ENCODE measurements around the gene KDM4C.

Gene KDM4C

GRCh38 chr9:7148243-7148765 lies 390.5 kb downstream of the KDM4C start:
- no peak overlapping the region for H2AFZ ChIP-seq (ENCODE audit: low read length)
- H3K4me2 ChIP-seq (ENCODE audit: low read length), result no peak overlapping the region
- no peaks in the 10 kb centered on the region for H4K20me1 ChIP-seq (ENCODE audit: insufficient read depth, low read length)
- H3K9me2 ChIP-seq (ENCODE audit: low read depth, low read length), result no peaks in the 10 kb centered on the region
- H3K27me3 ChIP-seq (ENCODE audit: insufficient read depth, low read length), result no peaks in the 10 kb centered on the region
- H3K4me1 ChIP-seq (ENCODE audit: insufficient read depth, low read length, severe bottlenecking), result peaks cover 8% of the 10 kb centered on the region
- H3K36me3 ChIP-seq (ENCODE audit: insufficient read depth, low read length), result peaks cover 14% of the 10 kb centered on the region
- H3K9ac ChIP-seq (ENCODE audit: low read length), result no peak overlapping the region
- no peaks in the 10 kb centered on the region for H3K9me3 ChIP-seq (ENCODE audit: low read length)
- H3K27ac ChIP-seq (ENCODE audit: low read depth, low read length, poor library complexity, severe bottlenecking), result no peak overlapping the region
- no peaks in the 10 kb centered on the region for H3K79me2 ChIP-seq (ENCODE audit: insufficient read depth, low read length)
- no peak overlapping the region for H3K4me3 ChIP-seq (ENCODE audit: low read depth, low read length, poor library complexity, severe bottlenecking)
- H3F3A ChIP-seq (ENCODE audit: insufficient read depth, low read length), result no peaks in the 10 kb centered on the region
- no peak for TF ChIP-seq CTCF (IDR thresholded peaks at IDR 0.05; ENCODE audit: low read length)

- Histone ChIP-seq H3K9me2 (ENCODE audit: low read depth, low read length) (no peaks in the 10 kb centered on the region), H3K9me3 (ENCODE audit: low read length) (no peaks in the 10 kb centered on the region), H2AFZ (ENCODE audit: low read length) (no peak overlapping the region), H3K9ac (ENCODE audit: low read length) (no peak overlapping the region), H3K36me3 (ENCODE audit: insufficient read depth, low read length) (peaks cover 14% of the 10 kb centered on the region), H3K27me3 (ENCODE audit: insufficient read depth, low read length) (no peaks in the 10 kb centered on the region), H3K27ac (ENCODE audit: low read depth, low read length, poor library complexity, severe bottlenecking) (no peak overlapping the region), H3K4me1 (ENCODE audit: insufficient read depth, low read length, severe bottlenecking) (peaks cover 8% of the 10 kb centered on the region), H3F3A (ENCODE audit: insufficient read depth, low read length) (no peaks in the 10 kb centered on the region), H3K4me2 (ENCODE audit: low read length) (no peak overlapping the region), H4K20me1 (ENCODE audit: insufficient read depth, low read length) (no peaks in the 10 kb centered on the region), H3K4me3 (ENCODE audit: low read depth, low read length, poor library complexity, severe bottlenecking) (no peak overlapping the region), H3K79me2 (ENCODE audit: insufficient read depth, low read length) (no peaks in the 10 kb centered on the region)
- no peak for TF ChIP-seq EZH2 (IDR thresholded peaks at IDR 0.05; ENCODE audit: borderline replicate concordance, low read length)
- TF ChIP-seq CTCF (IDR thresholded peaks at IDR 0.05; ENCODE audit: low read length), result no peak
Measured at GRCh38 chr9:7149258-7149657, 391.5 kb downstream of the KDM4C start.

GRCh38 chr9:7150153-7150890 lies 392.5 kb downstream of the KDM4C start:
- H3K79me2 ChIP-seq (ENCODE audit: insufficient read depth, low read length), result no peaks in the 10 kb centered on the region
- H3K9me3 ChIP-seq (ENCODE audit: low read length), result no peaks in the 10 kb centered on the region
- H3K4me3 ChIP-seq (ENCODE audit: low read depth, low read length, poor library complexity, severe bottlenecking), result no peak overlapping the region
- no peak for TF ChIP-seq EZH2 (IDR thresholded peaks at IDR 0.05; ENCODE audit: borderline replicate concordance, low read length)
- no peak for TF ChIP-seq CTCF (IDR thresholded peaks at IDR 0.05; ENCODE audit: low read length)
- H2AFZ ChIP-seq (ENCODE audit: low read length), result no peak overlapping the region
- no peaks in the 10 kb centered on the region for H3K27me3 ChIP-seq (ENCODE audit: insufficient read depth, low read length)
- H4K20me1 ChIP-seq (ENCODE audit: insufficient read depth, low read length), result no peaks in the 10 kb centered on the region
- H3K36me3 ChIP-seq (ENCODE audit: insufficient read depth, low read length), result peaks cover 14% of the 10 kb centered on the region
- no peak overlapping the region for H3K4me2 ChIP-seq (ENCODE audit: low read length)
- no peaks in the 10 kb centered on the region for H3K9me2 ChIP-seq (ENCODE audit: low read depth, low read length)
- H3K27ac ChIP-seq (ENCODE audit: low read depth, low read length, poor library complexity, severe bottlenecking), result no peak overlapping the region
- H3F3A ChIP-seq (ENCODE audit: insufficient read depth, low read length), result no peaks in the 10 kb centered on the region
- H3K9ac ChIP-seq (ENCODE audit: low read length), result no peak overlapping the region
- peaks cover 8% of the 10 kb centered on the region for H3K4me1 ChIP-seq (ENCODE audit: insufficient read depth, low read length, severe bottlenecking)
